Gastroesophageal sphincter (tissue), 4 donors: ENCODE measurements around the gene CNNM2. TPM values are rescaled to one million over a fixed set of nuclear protein-coding genes. Genes with fewer than 3 reads are reported as not detected.

Experiments used
- ATAC-seq: fragments of 150-250 bp; one replicate; pipeline ENCODE4 v1.9.1; 2016; ENCODE audit warnings: mild to moderate bottlenecking, moderate library complexity
- H3K27ac ChIP-seq, 4 donors: fragments of 200-600 bp; sonication (generic) in 3 of 4; 1 replicate in 3 of 4; 2 replicates in 1 of 4; pipeline ENCODE4 v1.5.1; 2016 to 2019
- H3K27me3 ChIP-seq: fragments of 200-600 bp; sonication (generic); one replicate; pipeline ENCODE4 v1.5.1; 2019
- H3K36me3 ChIP-seq, 2 donors: fragments of 200-600 bp; sonication (generic); one replicate each; pipeline ENCODE4 v1.5.1; 2019; ENCODE audit warnings: control low read depth in 1 of 2
- H3K4me1 ChIP-seq, 3 donors: fragments of 200-600 bp; sonication (generic); 1 replicate in 2 of 3; 2 replicates in 1 of 3; pipeline ENCODE4 v1.5.1; 2016 to 2019; ENCODE audit warnings: control low read depth in 2 of 3
- H3K4me3 ChIP-seq, 2 donors: fragments of 200-600 bp; sonication (generic); one replicate each; pipeline ENCODE4 v1.5.1; 2019; ENCODE audit warnings: mild to moderate bottlenecking in 1 of 2, moderate library complexity in 1 of 2
- H3K9me3 ChIP-seq, 3 donors: fragments of 200-600 bp; sonication (generic); one replicate each; pipeline ENCODE4 v1.5.1; 2017 to 2019; ENCODE audit warnings: control low read depth in 2 of 3
- EP300 ChIP-seq: sonication (generic); formaldehyde crosslinking; IDR thresholded peaks from one replicate; pipeline ENCODE4 v1.6.1; 2017; ENCODE audit warnings: antibody characterized with exemption, mild to moderate bottlenecking
- POLR2A ChIP-seq, 2 donors: fragments of 450-650 bp; IDR thresholded peaks; one replicate each; pipeline ENCODE4 v1.6.1; 2017; ENCODE audit warnings: antibody characterized with exemption in 2 of 2, mild to moderate bottlenecking in 2 of 2, moderate library complexity in 1 of 2
- POLR2AphosphoS5 ChIP-seq: sonication (generic); formaldehyde crosslinking; IDR thresholded peaks from one replicate; pipeline ENCODE4 v1.6.1; 2017; ENCODE audit warnings: antibody characterized with exemption
- WGBS, 2 donors: methylation state at CpG; one replicate each; pipeline ENCODE4 v1.1.5; 2018; ENCODE audit warnings: low coverage in 1 of 2; 5-methylcytosine and 5-hydroxymethylcytosine counted together
- total RNA-seq, 4 donors: library from RNA; depleted of rRNA; stranded (reverse); fragments of >200 nt; gene quantifications; one replicate each; pipeline ENCODE4 v1.1.0, GENCODE V29; 2016
- TF ChIP-seq, protein P1 (sequence below), 4 experiments: fragments of 200-600 bp in 2 of 4; fragments of 450-650 bp in 2 of 4; sonication (generic) in 1 of 4; IDR thresholded peaks; one replicate each; pipeline ENCODE4 v1.5.1; 2017 to 2019; ENCODE audit warnings: antibody characterized with exemption in 4 of 4, mild to moderate bottlenecking in 2 of 4, moderate library complexity in 2 of 4

CNNM2 gene
- total RNA-seq, 4 donors from 2014 or later = 3.8 to 10.7 (median 7.5) TPM

DNA sequence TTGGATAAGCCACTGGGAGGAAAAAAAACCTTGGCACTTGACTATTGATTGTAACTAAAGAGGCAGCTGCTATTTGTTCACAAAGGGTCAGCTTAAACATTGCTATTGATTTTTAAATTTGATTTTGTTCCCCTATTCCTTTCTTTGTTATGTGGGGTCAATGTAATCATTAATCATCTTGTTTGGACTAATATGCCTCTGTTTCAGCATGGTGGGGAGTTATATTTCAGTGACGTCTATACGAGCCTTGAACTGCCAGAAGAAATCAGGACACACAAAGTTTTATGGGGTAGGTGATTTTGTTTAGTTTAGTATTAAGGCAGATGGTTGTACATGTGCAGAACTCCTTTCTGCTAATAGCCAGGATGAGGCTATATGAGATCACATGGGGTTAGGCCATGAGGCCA, 41.3 kb upstream of the CNNM2 start:
- TF ChIP-seq EP300 (no peak), POLR2AphosphoS5 (no peak), POLR2A (IDR thresholded peaks at IDR 0.05) (no peak)
- TF ChIP-seq, protein P1, sequence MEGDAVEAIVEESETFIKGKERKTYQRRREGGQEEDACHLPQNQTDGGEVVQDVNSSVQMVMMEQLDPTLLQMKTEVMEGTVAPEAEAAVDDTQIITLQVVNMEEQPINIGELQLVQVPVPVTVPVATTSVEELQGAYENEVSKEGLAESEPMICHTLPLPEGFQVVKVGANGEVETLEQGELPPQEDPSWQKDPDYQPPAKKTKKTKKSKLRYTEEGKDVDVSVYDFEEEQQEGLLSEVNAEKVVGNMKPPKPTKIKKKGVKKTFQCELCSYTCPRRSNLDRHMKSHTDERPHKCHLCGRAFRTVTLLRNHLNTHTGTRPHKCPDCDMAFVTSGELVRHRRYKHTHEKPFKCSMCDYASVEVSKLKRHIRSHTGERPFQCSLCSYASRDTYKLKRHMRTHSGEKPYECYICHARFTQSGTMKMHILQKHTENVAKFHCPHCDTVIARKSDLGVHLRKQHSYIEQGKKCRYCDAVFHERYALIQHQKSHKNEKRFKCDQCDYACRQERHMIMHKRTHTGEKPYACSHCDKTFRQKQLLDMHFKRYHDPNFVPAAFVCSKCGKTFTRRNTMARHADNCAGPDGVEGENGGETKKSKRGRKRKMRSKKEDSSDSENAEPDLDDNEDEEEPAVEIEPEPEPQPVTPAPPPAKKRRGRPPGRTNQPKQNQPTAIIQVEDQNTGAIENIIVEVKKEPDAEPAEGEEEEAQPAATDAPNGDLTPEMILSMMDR (IDR thresholded peaks at IDR 0.05) = no peak
- H3K9me3 ChIP-seq = no peaks in the 10 kb centered on the region

DNA sequence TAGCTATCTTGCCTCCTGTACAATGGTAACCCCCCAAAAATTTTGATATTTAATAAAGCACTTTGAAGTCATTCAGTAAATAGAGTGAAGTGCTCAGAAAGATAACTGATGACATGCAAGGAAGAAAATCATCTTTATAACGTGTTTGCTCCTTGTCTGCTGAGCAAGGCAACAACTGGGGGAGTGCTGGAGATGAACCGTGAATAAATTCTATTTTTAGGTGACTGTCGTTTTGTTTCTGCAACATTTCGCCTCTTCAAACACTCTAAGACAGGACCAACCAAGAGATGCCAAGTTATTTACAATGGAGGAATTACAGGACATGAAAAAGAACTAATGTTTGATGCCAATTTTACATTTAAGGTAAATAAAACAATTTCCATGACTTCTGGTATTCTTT, 39.5 kb upstream of the CNNM2 start:
- Histone ChIP-seq H3K36me3 (peaks cover 0 to 82% of the 10 kb centered on the region in 2 donors), H3K27ac (no peak overlapping the region), H3K9me3 (no peaks in the 10 kb centered on the region), H3K4me1 (no peaks in the 10 kb centered on the region), H3K4me3 (no peak overlapping the region), H3K27me3 (no peaks in the 10 kb centered on the region)
- no peak for TF ChIP-seq EP300
- no peak for TF ChIP-seq POLR2A (IDR thresholded peaks at IDR 0.05)
- no peak for TF ChIP-seq POLR2AphosphoS5
- TF ChIP-seq, protein P1 (IDR thresholded peaks at IDR 0.05) = no peak
- ATAC-seq = no peak
- WGBS, 2 donors = 54 to 63% methylated on average over 4 of the region's 4 CpGs

More for the DNA sequence above, 41.3 kb upstream of the CNNM2 start:
- no peak overlapping the region for H3K4me3 ChIP-seq
- no peak for ATAC-seq
- H3K4me1 ChIP-seq = no peaks in the 10 kb centered on the region
- H3K27me3 ChIP-seq = no peaks in the 10 kb centered on the region
- H3K27ac ChIP-seq = no peak overlapping the region
- H3K36me3 ChIP-seq = peaks cover 0 to 76% of the 10 kb centered on the region in 2 donors
- WGBS, 2 donors = 67 to 69% methylated on average over 2 of the region's 2 CpGs

DNA sequence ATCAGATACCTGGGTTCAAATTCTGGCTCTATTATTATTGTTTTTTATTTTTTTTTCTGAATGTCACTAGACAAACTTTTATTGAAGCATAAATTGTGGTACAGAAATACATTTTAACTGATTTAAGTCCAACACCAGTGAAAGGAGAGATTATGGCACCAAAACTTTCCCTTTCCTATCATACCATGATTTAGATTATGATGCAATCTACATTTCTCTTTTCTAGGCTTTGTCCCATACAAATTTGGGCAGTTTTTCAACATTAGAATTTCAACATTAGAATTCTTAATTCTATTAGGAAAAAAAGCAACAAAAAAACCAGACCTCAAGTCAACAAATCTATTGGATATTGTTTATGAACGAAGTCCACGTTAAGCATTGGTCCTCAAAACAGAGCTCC, 37.8 kb upstream of the CNNM2 start:
- no peak for ATAC-seq
- no peak for TF ChIP-seq POLR2AphosphoS5
- no peak for TF ChIP-seq POLR2A (IDR thresholded peaks at IDR 0.05)
- no peak for TF ChIP-seq EP300
- TF ChIP-seq, protein P1 (IDR thresholded peaks at IDR 0.05) = no peak
- no peaks in the 10 kb centered on the region for H3K27me3 ChIP-seq
- H3K9me3 ChIP-seq = no peaks in the 10 kb centered on the region
- no peak overlapping the region for H3K4me3 ChIP-seq
- no peak overlapping the region for H3K27ac ChIP-seq
- H3K36me3 ChIP-seq = peaks cover 0 to 78% of the 10 kb centered on the region in 2 donors
- no peaks in the 10 kb centered on the region for H3K4me1 ChIP-seq
- WGBS, 2 donors = 84 to 94% methylated on average over 2 of the region's 2 CpGs

DNA sequence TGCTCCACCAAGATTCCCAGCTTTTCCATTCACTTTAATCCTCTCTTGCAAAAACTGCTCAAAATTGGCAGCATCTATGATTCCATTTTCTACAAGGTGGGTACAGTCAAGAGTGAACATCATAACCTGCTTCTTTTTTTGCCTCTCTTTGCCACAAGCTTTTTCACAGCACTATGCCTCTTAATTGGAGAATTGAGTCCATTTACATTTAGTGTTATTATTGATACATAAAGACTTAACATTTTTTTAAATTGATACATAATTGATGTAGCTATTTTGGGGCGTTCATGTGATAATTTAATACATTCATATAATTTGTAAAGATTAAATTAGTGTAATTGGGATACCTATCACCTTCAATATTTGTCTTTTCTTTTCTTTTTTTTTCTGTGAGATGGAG, 30.0 kb upstream of the CNNM2 start:
- H3K4me1 ChIP-seq = no peaks in the 10 kb centered on the region
- H3K27me3 ChIP-seq = no peaks in the 10 kb centered on the region
- H3K4me3 ChIP-seq = no peak overlapping the region
- H3K36me3 ChIP-seq = peaks cover 0 to 66% of the 10 kb centered on the region in 2 donors
- WGBS, 2 donors = 93 to 100% methylated on average over 1 of the region's 1 CpG
- H3K9me3 ChIP-seq = no peaks in the 10 kb centered on the region
- TF ChIP-seq EP300 (no peak), POLR2A (IDR thresholded peaks at IDR 0.05) (no peak), POLR2AphosphoS5 (no peak)
- TF ChIP-seq, protein P1 (IDR thresholded peaks at IDR 0.05) = no peak
- H3K27ac ChIP-seq = no peak overlapping the region
- ATAC-seq = no peak

DNA sequence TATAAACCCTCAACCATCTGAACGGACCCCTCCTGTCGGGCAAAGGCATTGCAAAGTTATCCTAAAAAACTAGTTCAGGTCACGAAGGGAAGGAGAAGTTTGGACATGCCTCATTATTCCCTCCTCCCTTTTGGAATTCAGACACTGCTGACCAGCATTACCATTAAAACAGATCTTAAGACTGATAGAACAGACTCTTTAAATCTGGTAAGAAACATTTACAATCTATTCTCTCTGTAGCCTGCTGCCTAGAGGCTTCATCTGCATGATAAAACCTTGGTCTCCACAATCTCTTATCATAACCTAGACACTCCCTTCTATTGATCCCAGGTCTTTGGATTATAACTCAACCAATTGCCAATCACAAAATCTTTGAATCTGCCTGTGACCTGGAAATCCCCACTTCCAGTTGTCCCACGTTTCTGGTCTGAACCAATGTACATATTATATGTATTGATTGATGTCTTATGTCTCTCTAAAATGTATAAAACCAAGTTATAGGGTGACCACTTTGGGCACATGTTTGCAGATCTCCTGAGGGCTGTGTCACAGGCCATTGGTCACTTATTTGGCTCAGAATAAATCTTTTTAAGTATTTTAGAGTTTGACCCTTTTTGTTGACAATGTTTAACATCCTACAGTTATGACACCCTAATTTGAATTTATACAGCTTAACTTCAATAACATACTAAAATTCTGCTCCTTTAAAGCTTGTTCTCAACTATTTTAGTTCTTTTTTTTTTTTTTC, 23.5 kb upstream of the CNNM2 start:
- H3K4me1 ChIP-seq = no peaks in the 10 kb centered on the region
- peaks cover 0 to 67% of the 10 kb centered on the region in 2 donors for H3K36me3 ChIP-seq
- WGBS, 2 donors = 76 to 80% methylated on average over 4 of the region's 4 CpGs

More for the DNA sequence above, 23.5 kb upstream of the CNNM2 start:
- no peaks in the 10 kb centered on the region for H3K9me3 ChIP-seq
- H3K4me3 ChIP-seq = no peak overlapping the region
- H3K27ac ChIP-seq = no peak overlapping the region
- no peak for ATAC-seq
- TF ChIP-seq EP300 (no peak), POLR2A (IDR thresholded peaks at IDR 0.05) (no peak), POLR2AphosphoS5 (no peak)
- TF ChIP-seq, protein P1 (IDR thresholded peaks at IDR 0.05) = no peak
- no peaks in the 10 kb centered on the region for H3K27me3 ChIP-seq
